ENCODE data around the gene MPPED1.

Gene MPPED1

GRCh38 chr22:43543522-43544288 is 131.9 kb downstream of the MPPED1 start:
- ATAC-seq (ENCODE audit: low read depth): no peak
- H3K4me1 Mint-ChIP-seq: no peaks in the 10 kb centered on the region
- H3K36me3 Mint-ChIP-seq: no peaks in the 10 kb centered on the region
- no peak overlapping the region for H3K4me3 Mint-ChIP-seq
- H3K27me3 Mint-ChIP-seq: peaks cover 16% of the 10 kb centered on the region
- H3K9me3 Mint-ChIP-seq: no peaks in the 10 kb centered on the region
- H3K27ac Mint-ChIP-seq: no peak overlapping the region
- no peak for DNase-seq (ENCODE audit: low spot score in 2 of 2)

DNA sequence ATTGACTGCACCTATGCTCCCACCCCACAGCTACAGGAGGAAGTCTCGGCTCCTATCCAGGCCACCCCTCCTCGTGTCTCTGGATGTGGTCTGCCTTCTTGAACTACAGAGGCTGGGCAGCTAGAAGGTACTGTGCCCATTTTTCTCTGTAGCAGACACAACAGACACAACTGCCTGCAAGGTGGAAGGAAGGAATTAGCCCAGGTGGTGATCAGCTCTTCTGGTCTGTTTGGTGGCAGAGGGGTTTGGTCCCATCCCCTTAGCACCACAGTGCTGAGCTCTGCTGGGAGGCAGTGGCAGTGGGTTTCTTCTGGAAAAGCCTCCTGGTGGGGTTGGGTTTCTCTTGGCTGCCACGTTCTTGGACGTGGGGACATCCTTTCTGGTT is 132.5 kb downstream of the MPPED1 start:
- no peaks in the 10 kb centered on the region for H3K36me3 Mint-ChIP-seq
- peaks cover 13% of the 10 kb centered on the region for H3K27me3 Mint-ChIP-seq
- H3K4me3 Mint-ChIP-seq: no peak overlapping the region
- H3K4me1 Mint-ChIP-seq: no peaks in the 10 kb centered on the region
- H3K27ac Mint-ChIP-seq: no peak overlapping the region
- no peaks in the 10 kb centered on the region for H3K9me3 Mint-ChIP-seq
- DNase-seq (ENCODE audit: low spot score in 2 of 2) (no peak), ATAC-seq (ENCODE audit: low read depth) (no peak)

- Mint-ChIP-seq H3K36me3 (no peaks in the 10 kb centered on the region), H3K27me3 (peaks cover 9% of the 10 kb centered on the region), H3K4me1 (no peaks in the 10 kb centered on the region), H3K4me3 (no peak overlapping the region), H3K9me3 (no peaks in the 10 kb centered on the region), H3K27ac (no peak overlapping the region)
- no peak for DNase-seq (ENCODE audit: low spot score in 2 of 2)
- no peak for ATAC-seq (ENCODE audit: low read depth)
Observed at GRCh38 chr22:43546186-43546585, 134.4 kb downstream of the MPPED1 start.

GRCh38 chr22:43550024-43550620 is 138.3 kb downstream of the MPPED1 start:
- H3K27ac Mint-ChIP-seq: no peak overlapping the region

DNA sequence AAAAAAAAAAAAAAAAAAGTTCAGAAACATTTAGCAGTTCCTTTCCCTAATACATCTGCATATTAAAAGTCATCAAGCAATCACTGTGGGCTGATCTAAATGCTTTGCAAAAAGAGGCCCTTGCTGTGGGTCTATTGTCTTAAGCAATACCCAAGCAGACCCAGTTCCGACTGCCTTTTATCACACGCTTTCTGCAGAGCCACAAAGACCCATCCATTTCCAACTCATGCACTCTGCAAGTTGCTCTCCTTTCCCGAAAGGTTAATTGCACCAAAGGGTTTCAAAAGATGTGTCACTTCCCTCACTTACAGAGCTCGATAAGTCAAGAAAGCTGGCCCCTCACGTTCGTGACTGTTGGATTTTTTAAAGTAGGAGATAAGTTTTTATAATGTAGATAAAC is 138.9 kb downstream of the MPPED1 start:
- ATAC-seq (ENCODE audit: low read depth): no peak
- no peak overlapping the region for H3K4me3 Mint-ChIP-seq
- no peaks in the 10 kb centered on the region for H3K9me3 Mint-ChIP-seq

More at GRCh38 chr22:43550024-43550620, 138.3 kb downstream of the MPPED1 start:
- no peaks in the 10 kb centered on the region for H3K4me1 Mint-ChIP-seq
- no peak for DNase-seq (ENCODE audit: low spot score in 2 of 2)
- no peak overlapping the region for H3K4me3 Mint-ChIP-seq
- no peaks in the 10 kb centered on the region for H3K9me3 Mint-ChIP-seq
- ATAC-seq (ENCODE audit: low read depth): no peak
- H3K27me3 Mint-ChIP-seq: peaks cover 5% of the 10 kb centered on the region
- H3K36me3 Mint-ChIP-seq: no peaks in the 10 kb centered on the region

DNA sequence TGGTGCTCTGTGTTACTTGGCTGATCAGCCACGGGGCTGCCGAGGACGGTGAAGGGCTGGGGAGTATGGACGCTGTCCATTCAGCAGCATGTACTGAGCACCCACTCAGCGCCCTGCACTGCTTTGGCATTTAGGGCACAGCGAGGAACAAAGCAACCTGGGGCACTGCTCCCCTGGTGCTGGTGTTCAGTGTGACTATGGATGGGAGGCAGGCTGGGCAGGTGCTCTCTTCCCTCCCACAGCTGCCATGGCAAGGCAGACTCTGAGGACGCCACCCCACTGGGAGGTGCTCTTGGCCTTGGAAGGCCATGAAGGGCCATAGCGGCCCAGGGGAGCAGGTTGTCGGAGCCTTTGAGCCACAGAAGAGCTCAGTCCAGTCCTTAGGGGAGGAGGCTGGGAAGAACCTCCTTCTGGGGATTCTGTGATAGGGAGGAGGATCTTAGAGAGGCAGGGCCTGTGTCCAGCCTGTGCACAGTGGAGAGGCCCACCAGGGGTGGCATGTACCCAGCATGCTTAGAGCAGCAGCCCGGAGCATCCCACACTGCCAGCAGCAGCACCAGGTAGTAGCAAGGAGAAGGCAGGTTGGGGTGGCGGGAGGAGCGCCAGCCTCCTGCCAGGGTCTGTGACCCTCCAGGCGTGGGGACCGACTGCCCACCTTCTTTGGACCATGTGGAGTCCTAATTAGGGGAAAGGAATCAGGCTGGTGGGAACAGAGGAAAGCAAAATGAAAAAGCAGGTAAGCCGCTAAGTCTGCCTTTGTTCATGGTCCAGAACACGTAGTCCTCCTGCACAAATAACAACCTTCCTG is 141.8 kb downstream of the MPPED1 start:
- H3K27me3 Mint-ChIP-seq: peaks cover 13% of the 10 kb centered on the region
- H3K27ac Mint-ChIP-seq: no peak overlapping the region
- H3K9me3 Mint-ChIP-seq: peaks cover 2% of the 10 kb centered on the region
- no peaks in the 10 kb centered on the region for H3K36me3 Mint-ChIP-seq
- H3K4me1 Mint-ChIP-seq: no peaks in the 10 kb centered on the region
- no peak for ATAC-seq (ENCODE audit: low read depth)
- no peak for DNase-seq (ENCODE audit: low spot score in 2 of 2)
- no peak overlapping the region for H3K4me3 Mint-ChIP-seq

More for the DNA sequence above, 138.9 kb downstream of the MPPED1 start:
- Mint-ChIP-seq H3K36me3 (no peaks in the 10 kb centered on the region), H3K4me1 (no peaks in the 10 kb centered on the region), H3K27me3 (peaks cover 9% of the 10 kb centered on the region), H3K27ac (no peak overlapping the region)
- DNase-seq (ENCODE audit: low spot score in 2 of 2): no peak

DNA sequence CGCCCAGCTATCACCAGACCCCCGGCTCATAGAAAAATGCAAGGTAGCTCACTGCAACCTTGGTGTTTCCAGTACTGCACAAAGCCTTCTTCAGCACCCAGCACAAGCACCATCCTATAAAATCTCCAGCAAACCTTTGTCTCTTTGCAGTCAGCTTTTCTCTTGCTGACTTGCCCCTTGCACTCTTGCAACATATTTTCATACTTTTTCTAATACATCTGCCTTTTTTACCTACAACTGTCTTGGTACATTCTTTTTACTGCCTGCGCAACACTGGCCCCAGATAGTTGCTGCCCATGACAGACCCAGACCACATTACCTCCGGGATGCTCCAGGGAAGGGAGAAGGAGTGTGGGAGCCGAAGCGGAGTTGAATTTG is 142.4 kb downstream of the MPPED1 start:
- Mint-ChIP-seq H3K36me3 (no peaks in the 10 kb centered on the region), H3K9me3 (peaks cover 2% of the 10 kb centered on the region), H3K4me1 (no peaks in the 10 kb centered on the region), H3K27ac (no peak overlapping the region), H3K4me3 (no peak overlapping the region), H3K27me3 (peaks cover 13% of the 10 kb centered on the region)
- ATAC-seq (ENCODE audit: low read depth): no peak
- no peak for DNase-seq (ENCODE audit: low spot score in 2 of 2)

GRCh38 chr22:43554694-43555365 is 143.0 kb downstream of the MPPED1 start:
- Mint-ChIP-seq H3K27me3 (peaks cover 13% of the 10 kb centered on the region), H3K36me3 (no peaks in the 10 kb centered on the region), H3K27ac (no peak overlapping the region), H3K9me3 (peaks cover 2% of the 10 kb centered on the region), H3K4me3 (no peak overlapping the region), H3K4me1 (no peaks in the 10 kb centered on the region)
- no peak for ATAC-seq (ENCODE audit: low read depth)
- no peak for DNase-seq (ENCODE audit: low spot score in 2 of 2)

DNA sequence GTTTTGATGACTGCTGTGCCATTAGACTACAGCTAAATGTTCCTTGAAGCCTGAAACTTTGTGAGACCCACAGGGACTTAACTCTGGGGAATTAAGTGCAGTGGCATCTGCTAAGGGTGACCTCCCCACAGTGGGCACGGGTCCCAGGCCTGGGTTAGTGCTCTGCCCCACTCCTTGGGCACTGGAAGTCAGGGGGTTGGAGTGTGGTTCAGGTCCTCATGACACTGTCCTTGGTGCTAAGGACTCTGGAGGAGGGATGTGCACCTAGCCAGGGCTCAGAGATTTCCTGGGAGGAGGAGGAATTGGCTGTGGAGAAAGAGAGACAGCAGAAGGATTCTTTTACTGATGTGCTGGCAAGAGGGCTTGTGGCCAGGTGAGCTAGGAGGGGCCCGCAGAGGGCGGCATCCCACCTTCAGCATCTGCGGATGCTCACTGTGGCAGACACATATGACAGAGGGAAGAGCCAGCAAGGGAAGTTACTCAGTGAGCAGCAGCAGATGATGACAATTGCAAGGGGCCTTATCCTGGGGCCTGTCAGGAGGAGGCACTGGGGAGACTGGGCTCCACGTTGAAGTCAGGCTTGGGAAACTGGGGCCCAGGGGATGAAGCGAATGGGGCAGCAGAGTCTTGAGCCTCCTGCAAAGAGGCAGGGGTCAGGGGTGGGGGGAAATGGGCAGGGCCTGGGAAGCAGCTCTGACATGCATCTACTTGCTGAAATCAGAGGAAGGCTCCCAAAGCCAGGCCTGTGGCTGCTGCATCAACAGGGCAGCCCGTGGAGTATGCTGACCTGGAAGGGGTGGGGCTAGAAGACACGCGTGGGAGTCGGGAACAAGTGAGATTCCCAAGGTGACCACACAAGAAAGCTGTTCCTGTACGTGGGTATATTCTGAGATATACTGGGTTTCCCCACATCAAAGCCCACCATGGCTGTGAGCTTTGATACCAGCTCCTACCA is 144.0 kb downstream of the MPPED1 start:
- DNase-seq (ENCODE audit: low spot score in 2 of 2) (no peak), ATAC-seq (ENCODE audit: low read depth) (no peak)
- Mint-ChIP-seq H3K36me3 (no peaks in the 10 kb centered on the region), H3K27me3 (peaks cover 13% of the 10 kb centered on the region), H3K4me1 (no peaks in the 10 kb centered on the region), H3K4me3 (no peak overlapping the region), H3K9me3 (peaks cover 2% of the 10 kb centered on the region), H3K27ac (no peak overlapping the region)
